ENCODE measurements around the gene MED19.

Gene MED19

GRCh38 chr11:57679396-57679795 is 32.6 kb downstream of the MED19 start:
- no peak for DNase-seq (ENCODE audit: insufficient read length, low spot score)
- no peak for FAIRE-seq
- no peak for TF ChIP-seq POLR2A (IDR thresholded peaks at IDR 0.05; ENCODE audit: low read depth, low read length)

DNA sequence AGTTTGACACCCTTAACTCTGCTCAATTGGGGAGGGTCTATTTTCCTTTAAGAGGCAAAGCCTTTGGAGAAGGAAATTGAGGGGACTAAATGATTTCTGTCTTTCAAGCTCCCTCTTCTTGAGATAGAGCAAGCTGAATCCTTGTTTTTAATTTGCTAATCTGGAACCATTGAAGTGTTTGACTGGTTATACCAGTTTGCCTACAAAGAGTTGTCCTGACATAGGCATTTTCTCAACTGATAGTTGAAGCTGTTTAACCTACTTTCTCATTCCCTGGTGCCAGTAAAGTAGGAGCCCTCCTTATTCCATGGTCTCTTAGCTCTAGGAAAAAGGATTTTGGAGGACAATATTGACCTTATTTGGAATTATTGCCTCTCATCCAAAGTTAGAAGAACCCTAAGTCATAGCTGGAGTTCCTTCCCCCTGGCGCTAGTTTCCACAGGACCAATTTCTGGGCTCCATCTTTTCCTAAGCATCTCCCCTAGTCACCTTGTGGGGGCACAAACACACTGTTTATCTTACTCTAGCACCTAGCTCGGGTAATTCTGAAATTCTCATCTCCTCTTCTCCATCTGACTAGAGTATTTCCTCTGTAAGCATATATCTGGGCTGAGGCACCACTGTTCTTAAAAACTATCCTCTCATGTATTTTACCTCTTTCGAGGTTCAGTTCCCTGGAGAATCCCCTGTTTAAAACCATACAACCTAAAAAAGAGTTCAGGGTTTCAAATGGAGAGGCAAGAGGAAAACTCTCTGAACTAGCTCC is 36.7 kb downstream of the MED19 start:
- no peak for FAIRE-seq
- no peak for DNase-seq (ENCODE audit: insufficient read length, low spot score)
- no peak for TF ChIP-seq POLR2A (IDR thresholded peaks at IDR 0.05; ENCODE audit: low read depth, low read length)

DNA sequence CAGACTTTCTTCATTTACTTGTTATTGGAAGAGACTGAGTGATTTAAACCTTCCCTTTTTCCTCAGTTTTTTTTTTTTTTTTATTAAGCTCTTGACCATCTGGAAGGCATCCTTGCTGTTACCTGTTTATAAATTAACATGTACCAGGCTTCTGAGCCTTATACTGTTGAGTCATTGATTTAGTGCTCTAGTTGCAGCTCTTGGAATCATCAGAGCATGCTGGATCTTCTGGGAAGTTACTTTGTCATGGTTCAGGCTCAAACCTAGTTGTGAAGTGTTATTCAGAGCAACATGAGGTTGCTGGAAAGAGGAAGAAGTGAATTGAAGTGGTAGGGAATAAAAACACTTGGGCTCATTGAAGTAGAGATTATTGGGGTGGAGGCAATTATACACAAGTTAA is 37.8 kb downstream of the MED19 start:
- DNase-seq (ENCODE audit: insufficient read length, low spot score), result no peak
- no peak for FAIRE-seq
- no peak for TF ChIP-seq POLR2A (IDR thresholded peaks at IDR 0.05; ENCODE audit: low read depth, low read length)

- no peak for TF ChIP-seq POLR2A (IDR thresholded peaks at IDR 0.05; ENCODE audit: low read depth, low read length)
- no peak for DNase-seq (ENCODE audit: insufficient read length, low spot score)
- FAIRE-seq, result no peak
Observed at GRCh38 chr11:57668434-57668782, 43.6 kb downstream of the MED19 start.

DNA sequence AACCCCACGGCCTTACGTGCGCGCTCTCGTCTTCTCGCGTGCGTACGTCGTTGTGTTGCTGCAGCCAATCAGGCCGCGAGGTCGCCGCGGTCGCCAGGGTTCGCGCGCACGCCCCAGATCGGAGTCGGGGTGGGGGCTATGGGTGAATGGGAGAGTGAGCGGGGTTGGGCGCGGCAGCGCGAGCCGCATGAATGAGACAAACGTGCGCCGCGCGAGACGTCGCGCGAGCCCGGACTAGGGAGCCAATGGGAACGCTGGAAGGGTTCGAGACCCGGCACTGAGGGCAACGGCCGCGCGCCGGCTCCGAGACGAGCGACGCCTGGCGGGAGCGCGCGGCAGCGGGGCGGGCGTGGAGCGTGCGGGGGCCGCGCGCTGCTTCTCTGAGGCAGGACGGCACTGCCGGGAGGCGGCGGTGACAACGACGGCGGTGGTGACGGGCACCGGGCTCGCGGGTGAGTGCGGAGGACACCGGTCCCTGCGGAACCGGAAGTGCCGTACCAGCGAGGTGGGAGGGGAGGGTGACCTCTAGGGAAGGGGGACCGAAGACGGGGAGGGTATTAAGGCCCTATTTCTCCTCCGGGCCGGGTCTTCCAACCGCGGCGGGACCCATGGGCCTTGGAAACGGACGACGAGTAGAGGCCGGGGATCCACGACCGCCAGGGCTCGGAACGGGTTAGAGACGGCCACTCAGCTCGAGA is 44.1 kb downstream of the MED19 start, which contains the start of gene ZDHHC5:
TSS of gene ZDHHC5 (plus strand) at position 379 of the 698 bp plus-strand sequence. CDS start 4,977 bp downstream, outside the sequence.
- FAIRE-seq (peak; percentile 67), DNase-seq (ENCODE audit: insufficient read length, low spot score) (peak; percentile 95)
- TF ChIP-seq POLR2A (IDR thresholded peaks at IDR 0.05; ENCODE audit: low read depth, low read length), result peak; percentile 96

- peak; percentile 48; the same call in 1 of the 2 replicates for TF ChIP-seq POLR2A (IDR thresholded peaks at IDR 0.05; ENCODE audit: low read depth, low read length)
- peak; percentile 33 for FAIRE-seq
- peak; percentile 80 for DNase-seq (ENCODE audit: insufficient read length, low spot score)
Observed at GRCh38 chr11:57667117-57667735, 44.8 kb downstream of the MED19 start.

DNA sequence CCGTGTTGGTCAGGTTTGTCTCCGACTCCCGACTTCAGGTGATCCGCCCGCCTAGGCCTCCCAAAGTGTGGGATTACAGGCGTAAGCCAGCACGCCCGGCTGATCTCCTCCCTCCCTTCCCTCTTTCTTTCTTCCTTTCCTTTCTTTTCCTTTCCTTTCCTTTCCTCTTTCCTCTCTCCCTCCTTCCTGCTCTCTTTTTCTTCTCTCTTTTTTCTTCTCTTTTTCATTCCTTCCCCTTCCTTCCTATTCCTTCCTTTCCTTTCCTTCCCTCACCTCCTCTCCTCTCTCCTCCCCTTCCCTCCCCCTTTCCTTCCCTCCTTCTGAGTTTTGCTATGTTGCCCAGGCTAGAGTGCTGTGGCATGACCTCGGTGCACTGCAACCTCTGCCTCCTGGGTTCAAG is 48.0 kb downstream of the MED19 start:
- no peak for FAIRE-seq
- no peak for DNase-seq (ENCODE audit: insufficient read length, low spot score)
- no peak for TF ChIP-seq POLR2A (IDR thresholded peaks at IDR 0.05; ENCODE audit: low read depth, low read length)

GRCh38 chr11:57662893-57663292 is 49.1 kb downstream of the MED19 start:
- TF ChIP-seq POLR2A (IDR thresholded peaks at IDR 0.05; ENCODE audit: low read depth, low read length), result no peak
- DNase-seq (ENCODE audit: insufficient read length, low spot score), result no peak
- no peak for FAIRE-seq

DNA sequence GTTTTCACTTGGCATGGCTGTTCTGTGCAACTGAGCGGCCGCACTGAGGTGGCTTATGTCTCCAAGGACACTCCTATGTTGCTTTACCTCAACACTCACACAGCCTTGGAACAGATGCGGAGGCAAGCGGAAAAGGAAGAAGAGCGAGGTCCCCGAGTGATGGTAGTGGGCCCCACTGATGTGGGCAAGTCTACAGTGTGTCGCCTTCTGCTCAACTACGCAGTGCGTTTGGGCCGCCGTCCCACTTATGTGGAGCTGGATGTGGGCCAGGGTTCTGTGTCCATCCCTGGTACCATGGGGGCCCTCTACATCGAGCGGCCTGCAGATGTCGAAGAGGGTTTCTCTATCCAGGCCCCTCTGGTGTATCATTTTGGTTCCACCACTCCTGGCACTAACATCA is 52.3 kb downstream of the MED19 start:
- FAIRE-seq, result no peak
- TF ChIP-seq POLR2A (IDR thresholded peaks at IDR 0.05; ENCODE audit: low read depth, low read length), result no peak
- DNase-seq (ENCODE audit: insufficient read length, low spot score), result no peak

DNA sequence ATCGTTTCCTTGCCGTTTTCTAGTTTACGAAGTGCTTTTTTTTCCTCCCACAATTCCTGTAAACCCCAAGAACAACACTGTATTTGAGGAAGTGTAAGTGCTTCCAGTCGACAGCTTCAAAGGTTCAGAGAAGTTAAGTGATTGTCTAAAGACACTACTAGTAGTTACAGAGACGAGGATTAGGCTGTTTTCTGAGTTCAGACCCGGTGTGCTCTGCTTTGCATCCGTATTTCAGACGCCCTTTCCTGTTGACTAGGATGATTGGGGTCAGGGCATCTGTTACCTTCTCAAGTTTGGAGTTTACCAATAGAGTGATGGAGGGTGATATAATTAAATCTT is 54.0 kb downstream of the MED19 start:
- TF ChIP-seq POLR2A (IDR thresholded peaks at IDR 0.05; ENCODE audit: low read depth, low read length), result no peak
- no peak for DNase-seq (ENCODE audit: insufficient read length, low spot score)
- FAIRE-seq, result no peak

DNA sequence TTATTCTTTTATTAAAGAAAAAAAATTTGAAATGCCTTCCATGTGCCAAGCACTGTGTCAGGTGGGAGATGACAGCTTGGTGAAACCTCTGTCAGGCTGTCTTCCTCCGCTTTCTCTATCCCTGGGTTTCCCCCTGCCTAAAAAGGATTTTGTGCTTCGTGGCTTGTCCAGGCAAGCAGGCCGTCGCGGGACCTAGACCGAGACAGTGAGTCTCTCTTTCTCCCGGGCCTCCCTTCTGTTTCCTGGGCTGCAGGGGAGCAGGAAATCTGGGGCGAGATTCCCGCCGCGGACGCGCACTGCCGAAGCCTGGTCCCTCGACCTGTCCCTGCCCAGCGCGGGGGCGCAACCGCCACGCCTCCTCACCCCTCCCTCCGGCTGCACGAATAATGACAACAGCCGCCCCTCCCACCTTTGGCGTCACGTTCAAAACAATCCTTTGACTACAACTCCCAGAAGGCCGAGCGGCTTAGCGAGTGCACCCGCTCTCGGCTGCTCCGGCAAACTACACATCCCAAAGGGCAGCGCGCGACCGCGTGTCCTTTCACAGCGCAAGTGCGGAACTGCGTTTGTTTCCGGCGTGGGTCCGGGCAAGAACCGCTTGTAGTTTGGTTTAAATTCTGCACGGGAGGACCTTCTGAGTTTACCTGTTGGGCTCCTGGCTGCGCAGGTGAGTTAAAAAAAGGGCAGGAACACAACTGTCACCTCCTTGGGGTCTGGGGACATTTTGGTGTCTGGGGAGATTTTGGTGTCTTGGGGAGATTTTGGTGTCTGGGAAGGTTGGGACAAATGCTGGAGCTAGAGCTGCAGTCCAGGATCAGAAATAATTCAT is 54.6 kb downstream of the MED19 start, which contains the start of gene CLP1:
TSS of gene CLP1 (plus strand) at position 569 of the 829 bp plus-strand sequence. CDS start 1,715 bp downstream, outside the sequence.
- peak; percentile 88 for TF ChIP-seq POLR2A (IDR thresholded peaks at IDR 0.05; ENCODE audit: low read depth, low read length)
- FAIRE-seq (peak; percentile 78), DNase-seq (ENCODE audit: insufficient read length, low spot score) (peak; percentile 90)

- DNase-seq (ENCODE audit: insufficient read length, low spot score) (no peak), FAIRE-seq (no peak)
- no peak for TF ChIP-seq POLR2A (IDR thresholded peaks at IDR 0.05; ENCODE audit: low read depth, low read length)
Observed at GRCh38 chr11:57656885-57657193, 55.2 kb downstream of the MED19 start.
